H1 (cell line): Measurements from ENCODE around the gene JAG2. TPM values are rescaled to one million over a fixed set of nuclear protein-coding genes. Genes with fewer than 3 reads are reported as not detected.

Source experiments
- CTCF ChIA-PET: fragments of 300-600 bp; sonication (Branson Sonifier 250); formaldehyde crosslinking; loops from one replicate; lab custom pipeline; 2021; ENCODE audit not compliant: partially characterized antibody; lab: Charles Lee
- POLR2A ChIA-PET: fragments of 300-600 bp; sonication (Branson Sonifier 250); formaldehyde crosslinking; loops from one replicate; lab custom pipeline; 2021; ENCODE audit warnings: inconsistent platforms; ENCODE audit not compliant: partially characterized antibody; lab: Charles Lee
- DNase-seq, 2 experiments: peaks; one replicate each; pipeline versions ENCODE4 v3.0.0 to v3.0.0-alpha.2; 2010 to 2022; ENCODE audit warnings: low spot score in 2 of 2, low read depth in 1 of 2, mixed read lengths in 1 of 2
- FAIRE-seq: peaks from 2 replicates; lab custom pipeline; 2011; peaks lifted over from hg19 to GRCh38; lab: Jason Lieb, UNC
- H2AFZ ChIP-seq: 2 replicates; pipeline ENCODE4 v1.8.1; 2012; ENCODE audit warnings: low read length, inconsistent platforms
- H2AK5ac ChIP-seq: 2 replicates; pipeline ENCODE4 v1.6.1; 2013; ENCODE audit warnings: low read depth, low read length
- H2BK120ac ChIP-seq: replicated peaks from 2 replicates; pipeline ENCODE3; 2013; ENCODE audit warnings: low read depth, low read length, inconsistent platforms
- H2BK12ac ChIP-seq: 2 replicates; pipeline ENCODE4 v1.6.1; 2013; ENCODE audit warnings: low read depth, low read length
- H2BK15ac ChIP-seq: 2 replicates; pipeline ENCODE4 v1.6.1; 2013; ENCODE audit warnings: low read length
- H2BK20ac ChIP-seq: 2 replicates; pipeline ENCODE4 v1.6.1; 2013; ENCODE audit warnings: low read length
- H2BK5ac ChIP-seq: 2 replicates; pipeline ENCODE4 v1.6.1; 2013; ENCODE audit warnings: low read depth, low read length
- H3K14ac ChIP-seq: 2 replicates; pipeline ENCODE4 v1.6.1; 2013; ENCODE audit warnings: inconsistent platforms; ENCODE audit not compliant: insufficient read length
- H3K18ac ChIP-seq: 2 replicates; pipeline ENCODE4 v1.6.1; 2013; ENCODE audit warnings: low read length; ENCODE audit errors: extremely low read depth
- H3K23ac ChIP-seq: 2 replicates; pipeline ENCODE4 v1.6.1; 2013; ENCODE audit warnings: inconsistent platforms; ENCODE audit not compliant: insufficient read length
- H3K23me2 ChIP-seq: 2 replicates; pipeline ENCODE4 v1.6.1; 2013; ENCODE audit warnings: low read depth, low read length
- H3K27ac ChIP-seq: 2 replicates; pipeline ENCODE4 v1.6.1; 2011; ENCODE audit warnings: low read depth, low read length, inconsistent platforms
- H3K27me3 ChIP-seq, 4 experiments: replicated peaks in 1 of 4; 1 replicate in 1 of 4; 2 replicates in 3 of 4; pipeline versions ENCODE4 v1.6.1 to v1.8.1; 2011 to 2013; ENCODE audit warnings: low read length in 3 of 4, mild to moderate bottlenecking in 3 of 4, inconsistent platforms in 2 of 4, mixed read lengths in 2 of 4, moderate library complexity in 1 of 4; ENCODE audit not compliant: control insufficient read depth in 3 of 4, insufficient read depth in 3 of 4; ENCODE audit errors: extremely low read depth in 1 of 4
- H3K36me3 ChIP-seq, 4 experiments: 2 replicates each; pipeline versions ENCODE4 v1.6.1 to v1.8.1; 2011 to 2013; ENCODE audit warnings: mild to moderate bottlenecking in 4 of 4, low read length in 3 of 4, moderate library complexity in 2 of 4, control low read depth in 1 of 4, inconsistent platforms in 1 of 4; ENCODE audit not compliant: insufficient read depth in 4 of 4, control insufficient read depth in 2 of 4
- H3K4ac ChIP-seq: replicated peaks from 2 replicates; pipeline ENCODE3; 2013; ENCODE audit warnings: low read length, low read depth, mixed read lengths, inconsistent platforms; ENCODE audit not compliant: insufficient read length
- H3K4me1 ChIP-seq, 4 experiments: replicated peaks in 1 of 4; 1 replicate in 1 of 4; 2 replicates in 3 of 4; pipeline versions ENCODE4 v1.6.1 to v1.8.1; 2011 to 2013; ENCODE audit warnings: low read length in 3 of 4, inconsistent platforms in 2 of 4, mixed read lengths in 1 of 4; ENCODE audit not compliant: insufficient read depth in 4 of 4, control insufficient read depth in 3 of 4
- H3K4me2 ChIP-seq, 2 experiments: 2 replicates each; pipeline versions ENCODE4 v1.6.1 to v1.8.1; 2011 to 2013; ENCODE audit warnings: low read depth in 2 of 2, low read length in 2 of 2, control low read depth in 1 of 2, inconsistent platforms in 1 of 2, mild to moderate bottlenecking in 1 of 2; ENCODE audit not compliant: insufficient read depth in 1 of 2
- H3K4me3 ChIP-seq, 4 experiments: fragments of 200-600, 300-600 bp in 1 of 4; sonication (generic), shearing (Covaris generic), sonication (Bioruptor Twin) in 1 of 4; 2 replicates each; pipeline versions ENCODE4 v1.5.1 to v1.8.1; 2011 to 2016; ENCODE audit warnings: low read length in 4 of 4, low read depth in 3 of 4, control low read depth in 2 of 4, inconsistent platforms in 2 of 4, mild to moderate bottlenecking in 2 of 4, mixed read lengths in 1 of 4, moderate library complexity in 1 of 4; ENCODE audit not compliant: insufficient read depth in 2 of 4; ENCODE audit errors: extremely low read depth in 1 of 4
- H3K56ac ChIP-seq: replicated peaks from 2 replicates; pipeline ENCODE3; 2013; ENCODE audit warnings: low read depth, mild to moderate bottlenecking, mixed read lengths, low read length, inconsistent platforms; ENCODE audit not compliant: insufficient read length
- H3K79me1 ChIP-seq: 2 replicates; pipeline ENCODE4 v1.6.1; 2013; ENCODE audit warnings: low read depth, low read length, control low read depth
- H3K79me2 ChIP-seq, 2 experiments: 2 replicates each; pipeline versions ENCODE4 v1.6.1 to v1.8.1; 2012 to 2013; ENCODE audit warnings: low read length in 2 of 2, mild to moderate bottlenecking in 2 of 2, inconsistent platforms in 1 of 2; ENCODE audit not compliant: insufficient read depth in 2 of 2, control insufficient read depth in 1 of 2
- H3K9ac ChIP-seq, 4 experiments: replicated peaks in 1 of 4; 1 replicate in 1 of 4; 2 replicates in 3 of 4; pipeline versions ENCODE4 v1.6.1 to v1.8.1; 2011 to 2013; ENCODE audit warnings: low read depth in 3 of 4, low read length in 3 of 4, control low read depth in 2 of 4, mild to moderate bottlenecking in 2 of 4, moderate library complexity in 2 of 4, inconsistent platforms in 1 of 4; ENCODE audit errors: extremely low read depth in 1 of 4
- H3K9me3 ChIP-seq, 2 experiments: 2 replicates each; pipeline versions ENCODE4 v1.6.1 to v1.8.1; 2012 to 2013; ENCODE audit warnings: mild to moderate bottlenecking in 2 of 2, moderate library complexity in 2 of 2, control low read depth in 1 of 2, inconsistent platforms in 1 of 2, low read depth in 1 of 2, low read length in 1 of 2, mixed read lengths in 1 of 2; ENCODE audit not compliant: insufficient read depth in 2 of 2
- H4K20me1 ChIP-seq, 2 experiments: replicated peaks in 1 of 2; 2 replicates each; pipeline versions ENCODE3 to v1.8.1; 2011 to 2013; ENCODE audit warnings: inconsistent platforms in 2 of 2, low read length in 2 of 2, mild to moderate bottlenecking in 1 of 2; ENCODE audit not compliant: insufficient read depth in 2 of 2, control insufficient read depth in 1 of 2
- H4K5ac ChIP-seq: 2 replicates; pipeline ENCODE4 v1.6.1; 2013; ENCODE audit warnings: low read length, low read depth, mixed read lengths, inconsistent platforms; ENCODE audit not compliant: insufficient read length
- H4K8ac ChIP-seq: 2 replicates; pipeline ENCODE4 v1.8.0; 2013; ENCODE audit warnings: mild to moderate bottlenecking, moderate library complexity, low read length, inconsistent platforms; ENCODE audit not compliant: insufficient read depth; ENCODE audit errors: extremely low read depth
- H4K91ac ChIP-seq: replicated peaks from 2 replicates; pipeline ENCODE3; 2013; ENCODE audit warnings: low read length, mixed read lengths, inconsistent platforms; ENCODE audit not compliant: insufficient read length
- ATF2 ChIP-seq: IDR thresholded peaks from 2 replicates; pipeline ENCODE4 v1.6.1; 2012; ENCODE audit warnings: low read length, inconsistent platforms
- CBX5 ChIP-seq: fragments of 300-800, 300-1000 bp; sonication (generic); IDR thresholded peaks from 2 replicates; pipeline ENCODE4 v1.7.1; 2016; ENCODE audit warnings: antibody characterized with exemption, low read length, low read depth
- EP300 ChIP-seq, 2 experiments: IDR thresholded peaks; 1 replicate in 1 of 2; 2 replicates in 1 of 2; pipeline ENCODE4 v1.6.1; 2011 to 2012; ENCODE audit warnings: low read depth in 2 of 2, low read length in 2 of 2, mild to moderate bottlenecking in 2 of 2, borderline replicate concordance in 1 of 2, inconsistent platforms in 1 of 2, moderate library complexity in 1 of 2
- KDM1A ChIP-seq: fragments of 200-600, 300-600 bp; sonication (generic); IDR thresholded peaks from 2 replicates; pipeline ENCODE4 v1.7.1; 2016; ENCODE audit warnings: mild to moderate bottlenecking, low read length, borderline replicate concordance
- RNF2 ChIP-seq: fragments of 200-900, 300-1000 bp; sonication (generic); IDR thresholded peaks from 2 replicates; pipeline ENCODE4 v1.7.1; 2016; ENCODE audit warnings: borderline replicate concordance, low read depth, mild to moderate bottlenecking, antibody characterized with exemption, low read length; ENCODE audit not compliant: poor library complexity, severe bottlenecking; ENCODE audit errors: missing control alignments
- USF2 ChIP-seq: IDR thresholded peaks from 2 replicates; pipeline ENCODE4 v1.6.1; 2011; ENCODE audit warnings: low read length, improper control_type of control experiment
- WGBS, 2 experiments: shearing (Covaris generic) in 1 of 2; methylation state at CpG; one replicate each; pipeline versions ENCODE4 v1.1.6 to v1.1.7; 2013 to 2015; ENCODE audit warnings: low lambda C conversion rate in 2 of 2, mixed read lengths in 2 of 2, inconsistent platforms in 1 of 2, low coverage in 1 of 2, missing lambda C conversion rate in 1 of 2; ENCODE audit not compliant: insufficient replicate concordance in 2 of 2, insufficient coverage in 1 of 2, insufficient read length in 1 of 2; ENCODE audit errors: extremely low coverage in 1 of 2, missing lambda C conversion rate in 1 of 2; 5-methylcytosine and 5-hydroxymethylcytosine counted together
- polyA plus RNA-seq, 7 experiments: library from polyadenylated mRNA; depleted of rRNA in 3 of 7; stranded (reverse) in 5 of 7; unstranded in 2 of 7; fragments of >200 nt in 5 of 7; fragments of 200-250 nt in 2 of 7; gene quantifications; 1 replicate in 5 of 7; 2 replicates in 1 of 7; 4 replicates in 1 of 7; pipeline versions ENCODE4 v1.2.1 to v1.2.3, GENCODE V29; 2011 to 2013; ENCODE audit warnings: missing spikeins in 2 of 7, mixed read lengths in 2 of 7
- total RNA-seq: library from RNA; stranded (reverse); fragmentation: NEBNext Ultra II Directional; extraction: Animal tissue kit (Norgen Biotek cat#: 25700); gene quantifications from 2 replicates; pipeline ENCODE4 v1.2.1, GENCODE V29; 2021

JAG2 gene
- total and polyA plus RNA-seq, 2 of the 8 experiments (the other 6 are each of a cell fraction or from before 2014, with no cell fraction given), result 2.8 to 6.2 TPM

DNA sequence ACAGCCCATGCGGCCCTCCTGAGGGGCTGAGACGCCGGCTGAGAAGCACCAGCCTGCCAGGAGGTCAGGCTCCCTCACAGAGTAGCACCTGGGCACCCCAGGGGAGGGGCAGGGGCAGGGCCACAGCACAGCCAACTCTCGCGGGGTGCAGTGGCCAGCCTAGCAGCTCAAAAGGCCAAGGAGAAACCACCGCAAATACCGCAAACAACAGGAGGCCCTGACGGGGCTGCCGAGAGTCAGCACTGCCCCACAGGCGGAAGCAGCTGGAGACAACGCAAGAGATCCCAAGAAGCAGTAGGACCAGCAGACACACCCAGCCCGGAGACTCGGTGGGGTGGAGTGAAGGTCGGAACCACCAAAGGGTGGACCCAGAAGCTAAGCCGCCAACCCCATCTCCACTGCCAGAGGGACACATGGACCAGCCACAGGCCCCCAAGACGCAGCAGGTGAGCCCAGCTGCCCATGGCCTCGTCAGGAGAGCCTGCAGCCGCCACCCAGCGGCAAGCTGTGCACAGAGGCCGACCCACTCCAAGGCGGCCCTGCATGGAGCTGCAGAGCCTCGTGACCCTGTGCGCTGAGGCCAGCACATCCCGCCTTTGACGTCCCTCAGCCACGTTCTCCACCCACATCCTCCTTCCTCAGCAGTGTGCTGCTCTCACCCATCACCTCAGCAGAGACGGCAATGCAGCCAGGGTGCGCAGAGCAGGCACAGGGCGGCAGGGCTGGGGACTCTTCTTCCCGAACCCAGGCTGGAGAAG is 48.1 kb upstream of the JAG2 start:
- H3K4me3 ChIP-seq, result no peak overlapping the region
- H3K23me2 ChIP-seq, result peaks cover 3% of the 10 kb centered on the region; the same call in 1 of the 2 replicates
- H3K9me3 ChIP-seq, result no peaks in the 10 kb centered on the region
- no peak overlapping the region for H2BK120ac ChIP-seq
- no peak for DNase-seq
- TF ChIP-seq EP300 (IDR thresholded peaks at IDR 0.05; ENCODE audit: borderline replicate concordance in 1 of 2, low read depth in 2 of 2, low read length in 2 of 2) (no peak), CBX5 (no peak), USF2 (no peak), ATF2 (no peak), RNF2 (no peak), KDM1A (no peak)
- no peak overlapping the region for H2BK20ac ChIP-seq
- no peaks in the 10 kb centered on the region for H3K4me1 ChIP-seq
- peak overlapping the region; percentile 14; the same call in 1 of the 2 replicates for H4K8ac ChIP-seq
- H2BK5ac ChIP-seq, result 0 out of 2 replicates have a peak overlapping the region, but pooled peaks have one; percentile 56
- no peak overlapping the region for H4K5ac ChIP-seq
- no peak overlapping the region for H3K56ac ChIP-seq
- H3K27ac ChIP-seq, result no peak overlapping the region
- H3K27me3 ChIP-seq, result no peaks in the 10 kb centered on the region; a peak in 1 of 7 replicates
- no peak overlapping the region for H2AK5ac ChIP-seq
- WGBS, 2 experiments, result 93% methylated on average over 24 of the region's 30 CpGs; no CpG with 5 or more reads in 1 of the 2 experiments
- H3K23ac ChIP-seq, result no peak overlapping the region
- CTCF ChIA-PET, result interaction anchor here (0.9 to 1.3 kb wide), 5 partner anchors 10 to 254 kb away, joined by 3 to 6 read pairs (median 4); no protein-coding TSS in a partner anchor
- peaks cover 4% of the 10 kb centered on the region; the same call in 1 of the 2 replicates for H3K79me1 ChIP-seq
- H2BK12ac ChIP-seq, result no peak overlapping the region
- H3K4me2 ChIP-seq, result no peak overlapping the region
- no peak overlapping the region for H2AFZ ChIP-seq
- FAIRE-seq, result no peak
- no peaks in the 10 kb centered on the region for H3K79me2 ChIP-seq
- H4K20me1 ChIP-seq, result peaks cover 0 to 19% of the 10 kb centered on the region in 2 experiments
- H3K14ac ChIP-seq, result no peak overlapping the region
- H4K91ac ChIP-seq, result no peak overlapping the region
- POLR2A ChIA-PET, result interaction anchor here (0.7 kb wide), 2 partner anchors 35 to 98 kb away, joined by 3 read pairs; partner anchors contain the start of gene PACS2
- H3K18ac ChIP-seq, result no peak overlapping the region
- H3K4ac ChIP-seq, result no peak overlapping the region
- H3K36me3 ChIP-seq, result no peaks in the 10 kb centered on the region; a peak in 2 of 8 replicates
- H3K9ac ChIP-seq, result no peak overlapping the region
- H2BK15ac ChIP-seq, result no peak overlapping the region
